CMK (cell line): ENCODE results near the gene NFIB.
A peak's percentile ranks its signal among the peaks of the same experiment; 100 is the strongest.

Source experiments
- DNase-seq: peaks from one replicate; pipeline ENCODE4 v3.0.0-alpha.2; 2010; ENCODE audit warnings: low read depth

NFIB gene

DNA sequence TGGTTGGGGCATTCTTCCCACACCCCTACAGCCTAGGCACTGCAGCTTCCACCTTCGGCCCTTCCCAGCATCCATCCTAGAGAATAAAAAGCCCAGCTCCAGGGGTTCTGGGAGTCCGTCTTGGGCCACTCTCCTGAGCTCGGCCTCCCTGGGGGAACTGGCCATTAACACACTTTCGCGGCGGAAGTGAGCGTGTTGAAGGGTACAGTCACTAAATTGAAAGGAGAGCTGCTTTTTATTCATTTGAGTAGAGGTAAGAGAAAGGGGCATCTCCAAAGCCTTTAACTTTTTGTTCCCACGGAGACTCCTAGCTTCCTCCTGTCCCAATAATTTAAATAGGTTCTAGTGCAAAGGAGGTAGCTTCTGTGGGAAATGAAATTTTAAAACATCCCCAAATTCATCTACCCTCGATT lies 31.0 kb upstream of the NFIB start:
- no peak for DNase-seq

DNA sequence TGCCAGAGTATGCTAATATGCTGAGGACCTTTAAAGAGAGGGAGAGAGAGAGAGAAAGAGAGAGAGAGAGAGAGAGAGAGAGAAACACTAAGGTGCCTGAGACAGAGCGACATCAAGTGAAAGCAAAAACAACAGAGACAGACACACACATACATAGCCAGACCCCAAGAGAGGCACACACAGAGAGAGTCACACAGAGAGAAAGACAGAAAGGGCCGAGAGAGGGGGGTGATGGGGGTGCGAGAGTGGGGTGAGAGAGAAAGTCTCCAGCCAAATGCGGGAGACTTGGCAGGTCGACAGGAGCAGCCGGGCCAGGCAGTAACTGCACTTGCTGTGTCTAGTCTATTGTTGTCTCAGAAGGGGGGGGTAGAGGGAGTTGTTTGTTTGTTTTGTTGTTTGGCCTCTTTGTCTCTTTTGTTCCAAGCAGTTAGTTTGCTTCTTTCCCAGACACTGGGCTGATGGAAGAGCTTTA lies 30.1 kb upstream of the NFIB start:
- no peak for DNase-seq

GRCh38 chr9:14343261-14344031 lies 29.5 kb upstream of the NFIB start:
- DNase-seq, result no peak

- DNase-seq, result no peak
Measured at GRCh38 chr9:14342736-14343135, 28.8 kb upstream of the NFIB start.

- no peak for DNase-seq
Measured at GRCh38 chr9:14341437-14342122, 27.6 kb upstream of the NFIB start.

GRCh38 chr9:14340994-14341393 lies 27.1 kb upstream of the NFIB start:
- DNase-seq, result no peak

GRCh38 chr9:14340219-14340873 lies 26.4 kb upstream of the NFIB start:
- DNase-seq, result no peak

DNA sequence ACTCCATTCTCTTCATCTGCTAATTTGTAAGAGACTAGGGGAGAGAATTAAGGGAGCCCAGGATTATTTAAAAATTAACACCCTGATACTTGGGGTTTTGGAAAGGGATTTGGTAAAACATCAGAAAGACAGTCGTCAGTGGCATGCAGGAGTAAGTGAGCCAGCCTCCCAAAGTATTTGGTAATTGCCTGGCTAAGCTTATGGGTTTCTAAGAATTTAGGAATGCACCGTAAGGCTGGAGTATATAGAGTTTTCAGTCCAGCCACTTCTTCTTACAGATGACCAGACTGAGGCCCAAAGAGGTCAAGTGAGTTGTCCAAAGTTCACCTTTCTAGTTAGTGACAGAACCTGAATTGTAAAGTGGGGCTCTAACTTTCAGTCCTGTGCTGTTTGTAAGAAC lies 25.8 kb upstream of the NFIB start:
- no peak for DNase-seq

- no peak for DNase-seq
Measured at GRCh38 chr9:14337615-14338014, 23.7 kb upstream of the NFIB start.

GRCh38 chr9:14336244-14336643 lies 22.3 kb upstream of the NFIB start:
- no peak for DNase-seq

DNA sequence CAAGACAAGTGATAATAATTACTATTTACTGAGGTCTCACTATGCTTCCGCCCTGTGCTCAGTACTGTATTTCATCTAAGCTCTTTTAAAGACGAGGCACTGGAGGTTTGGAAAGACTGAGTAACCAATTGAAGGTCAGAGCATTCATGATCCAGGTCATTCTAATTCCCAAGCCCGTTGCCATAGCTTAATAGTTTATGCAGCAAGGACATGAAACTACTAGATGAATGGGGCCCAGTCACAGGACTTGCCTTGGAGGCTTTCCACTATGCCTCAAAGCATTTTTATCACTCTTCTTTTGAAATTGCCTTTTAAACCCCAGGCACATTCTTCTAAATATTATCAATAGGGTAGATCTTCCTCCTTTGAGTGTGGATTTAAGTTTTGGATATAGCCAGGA lies 17.2 kb upstream of the NFIB start:
- no peak for DNase-seq

GRCh38 chr9:14327036-14327435 lies 13.1 kb upstream of the NFIB start:
- no peak for DNase-seq

DNA sequence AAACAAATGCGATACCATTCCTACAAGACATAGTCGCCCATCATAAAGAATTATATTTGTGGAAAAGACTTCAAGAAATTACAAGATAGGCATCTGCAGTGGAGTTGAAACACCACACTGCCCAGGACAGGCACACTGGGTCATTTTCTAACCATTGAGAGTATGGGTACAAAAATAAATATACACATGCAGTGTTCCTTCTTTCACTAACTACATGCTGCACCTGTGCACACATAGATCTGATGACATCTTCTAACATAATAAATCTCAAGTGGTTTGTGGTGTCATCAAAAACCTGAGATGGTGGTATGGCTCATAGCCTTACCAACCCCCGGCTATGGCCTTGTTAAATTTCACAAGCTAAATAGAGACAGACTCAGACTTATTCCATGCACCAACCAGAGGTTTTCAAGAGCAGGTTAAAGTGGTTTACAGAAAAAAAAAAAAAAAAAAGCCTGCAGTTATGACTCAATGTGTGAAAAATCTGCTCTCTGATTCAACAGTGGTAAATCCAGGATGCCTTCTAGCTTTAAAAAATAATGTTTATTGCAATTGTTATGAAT lies 12.4 kb upstream of the NFIB start:
- DNase-seq, result no peak

DNA sequence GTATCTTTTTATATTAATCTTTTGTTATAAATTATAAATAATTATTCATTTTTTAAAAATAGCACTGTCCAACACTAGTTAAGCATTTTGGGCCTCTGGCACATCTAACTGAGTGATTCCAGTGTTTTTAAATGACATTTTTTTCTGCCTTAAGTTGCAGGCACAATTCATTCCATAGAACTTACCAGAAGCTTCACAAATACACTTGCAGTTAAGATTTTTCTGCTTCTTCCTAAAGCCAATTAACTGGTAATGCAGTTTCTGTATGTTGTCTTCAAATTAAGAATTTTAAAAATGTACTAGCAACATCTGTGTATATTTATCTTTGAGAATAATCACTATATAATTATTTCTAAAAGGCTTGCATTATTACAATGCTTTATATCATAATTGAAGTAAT lies 11.2 kb upstream of the NFIB start:
- DNase-seq, result no peak

GRCh38 chr9:14323985-14324650 lies 10.2 kb upstream of the NFIB start:
- no peak for DNase-seq

GRCh38 chr9:14323083-14323971 lies 9.4 kb upstream of the NFIB start:
- no peak for DNase-seq

DNA sequence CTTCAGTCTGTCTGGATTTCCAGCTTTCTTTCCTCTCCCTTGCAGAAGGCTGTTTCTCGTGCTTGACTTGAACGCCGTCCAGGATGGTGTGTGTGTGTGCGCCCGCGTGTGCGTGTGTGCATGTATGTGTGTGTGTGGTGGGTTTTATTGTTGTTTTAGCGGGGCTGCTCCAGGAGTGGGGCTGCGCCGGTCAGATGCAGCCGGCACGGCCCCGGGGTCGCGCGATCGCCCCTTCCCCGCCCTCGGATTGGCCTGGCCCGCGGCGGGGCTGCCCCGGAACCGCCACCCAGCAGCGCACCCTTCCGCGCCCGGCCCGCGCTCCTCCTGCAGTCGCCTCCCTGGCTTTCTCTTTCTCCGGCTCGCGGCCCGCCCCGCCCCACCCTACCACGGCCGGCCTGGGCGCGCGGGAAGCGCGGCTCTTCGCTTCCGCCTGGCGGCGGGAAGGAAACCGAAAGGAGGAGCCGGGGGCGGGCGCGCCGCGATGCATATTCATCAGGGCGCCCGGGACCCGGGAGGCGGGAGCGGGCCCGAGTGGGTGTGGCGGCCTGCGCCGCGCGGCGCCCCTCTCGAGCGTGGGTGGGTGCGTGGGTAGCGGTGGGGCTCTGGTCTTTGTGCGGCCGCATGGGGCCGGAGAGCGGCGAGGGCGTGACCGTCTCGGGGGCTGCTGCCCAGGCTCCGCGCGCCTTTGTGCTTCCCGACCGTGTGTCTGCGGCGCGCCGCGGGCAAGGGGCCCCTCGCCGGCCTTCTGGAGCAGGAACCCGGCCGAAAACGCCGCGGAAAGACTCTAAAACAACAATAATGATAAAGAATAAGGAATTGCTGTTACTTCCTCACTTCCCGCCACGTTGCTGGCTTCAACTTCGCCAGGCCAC lies 8.5 kb upstream of the NFIB start:
- DNase-seq, result peak; percentile 31

DNA sequence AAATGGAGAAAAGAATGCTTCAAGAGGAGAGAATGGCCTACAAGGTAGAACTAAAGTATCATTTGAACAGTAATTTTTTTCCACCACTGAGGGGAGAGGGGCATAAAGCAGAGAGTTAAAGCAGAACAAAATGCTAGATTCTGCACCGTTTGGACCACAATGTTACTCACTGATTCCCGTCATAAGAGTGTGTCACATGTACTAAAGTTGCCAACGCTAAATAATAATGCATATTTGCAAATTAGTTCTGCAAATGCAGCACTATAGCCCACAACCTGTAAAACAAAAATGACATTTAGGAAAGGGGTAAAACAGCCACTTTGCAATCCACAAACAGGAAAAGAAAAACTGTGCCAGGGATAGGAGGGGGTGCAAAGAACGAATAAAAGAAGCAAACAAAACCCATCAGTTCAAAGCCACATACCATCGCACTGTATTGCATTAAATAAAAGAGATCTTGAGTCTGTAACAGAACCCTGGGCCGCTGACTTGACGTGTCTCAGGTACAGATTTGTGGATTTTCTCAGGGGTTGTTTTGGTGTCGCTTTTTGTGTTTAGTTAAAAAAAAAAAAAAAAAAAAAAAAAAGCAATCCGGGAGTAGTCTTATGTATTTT lies 7.7 kb upstream of the NFIB start:
- DNase-seq, result no peak

DNA sequence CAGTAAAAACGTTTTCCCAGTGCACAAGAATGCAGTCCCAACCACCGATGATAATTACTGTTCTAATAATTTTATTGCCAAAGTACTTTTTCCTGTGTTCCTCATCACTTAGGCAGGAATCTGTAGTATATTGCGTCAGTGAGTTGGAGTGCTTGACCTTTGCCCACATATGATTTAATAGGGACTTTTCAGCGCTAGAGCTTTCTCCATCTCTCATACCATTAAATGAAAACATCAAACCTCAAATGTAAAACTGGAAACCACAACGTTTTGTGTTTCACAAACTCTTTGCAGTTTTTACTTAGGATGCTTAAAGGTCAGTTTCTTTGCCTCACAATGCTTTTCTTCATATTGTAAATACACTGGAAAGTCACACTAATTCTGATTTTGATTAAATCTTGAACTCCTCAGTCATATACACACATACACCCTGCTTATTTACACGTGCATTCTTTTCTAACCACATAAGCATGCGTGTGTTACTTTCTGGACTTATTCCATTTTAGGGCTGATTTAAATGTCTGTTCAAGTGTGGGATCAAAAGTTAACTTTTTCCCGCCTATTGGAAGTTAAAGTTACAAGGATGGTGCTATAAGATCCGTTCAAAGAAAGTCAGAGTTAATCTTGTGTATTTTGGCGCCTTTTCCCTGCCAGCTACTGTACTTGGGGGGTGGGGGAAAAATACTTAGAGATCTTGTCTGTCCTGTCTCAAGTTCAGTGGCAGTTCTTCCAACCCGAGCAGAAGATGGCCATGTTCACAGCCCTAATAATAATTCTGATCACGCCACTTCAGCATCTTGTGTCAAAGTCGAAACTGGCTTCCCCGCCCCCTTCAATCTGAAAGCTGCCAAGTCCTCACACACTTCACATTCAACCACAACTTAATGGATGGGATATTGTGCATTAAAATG lies 6.6 kb upstream of the NFIB start:
- DNase-seq, result no peak
